HepG2 (cell line): ENCODE results near the gene CCNL1. TPM values are rescaled to one million over a fixed set of nuclear protein-coding genes. Genes with fewer than 3 reads are reported as not detected.

ENCODE experiments used
- BRD4 ChIP-seq: sonication (generic); formaldehyde crosslinking; IDR thresholded peaks from 2 replicates; pipeline ENCODE4 v1.4.0; 2020; ENCODE audit warnings: missing genetic modification reagents
- CC2D1A ChIP-seq: sonication (generic); formaldehyde crosslinking; IDR thresholded peaks from 2 replicates; pipeline ENCODE4 v1.8.1; 2023; ENCODE audit warnings: mild to moderate bottlenecking, missing genetic modification reagents
- E2F1 ChIP-seq: sonication (generic); formaldehyde crosslinking; IDR thresholded peaks from 2 replicates; pipeline ENCODE4 v1.5.0; 2020; ENCODE audit warnings: missing genetic modification reagents
- FOXO1 ChIP-seq: sonication (generic); formaldehyde crosslinking; IDR thresholded peaks from 2 replicates; pipeline ENCODE4 v1.4.0; 2020; ENCODE audit warnings: missing genetic modification reagents
- FOXP4 ChIP-seq: sonication (generic); formaldehyde crosslinking; IDR thresholded peaks from 2 replicates; pipeline ENCODE4 v1.4.0; 2020; ENCODE audit warnings: missing genetic modification reagents
- HNRNPL ChIP-seq: fragments of 200-400 bp; formaldehyde crosslinking; IDR thresholded peaks from 2 replicates; pipeline ENCODE4 v1.6.1; 2017; ENCODE audit warnings: mild to moderate bottlenecking, low read depth, low read length
- MED13 ChIP-seq: sonication (generic); formaldehyde crosslinking; IDR thresholded peaks from 2 replicates; pipeline ENCODE4 v1.5.0; 2020; ENCODE audit warnings: missing genetic modification reagents
- POLR2AphosphoS2 ChIP-seq: IDR thresholded peaks from 2 replicates; pipeline ENCODE4 v1.6.1; 2011; ENCODE audit warnings: low read depth, low read length, improper control_type of control experiment
- PREB ChIP-seq: sonication (generic); formaldehyde crosslinking; IDR thresholded peaks from 2 replicates; pipeline ENCODE4 v1.4.0; 2020; ENCODE audit warnings: missing genetic modification reagents
- SRSF1 ChIP-seq: fragments of 200-400 bp; formaldehyde crosslinking; optimal IDR thresholded peaks from 2 replicates; pipeline ENCODE3; 2017; ENCODE audit warnings: mild to moderate bottlenecking, low read depth, low read length, moderate library complexity
- ZNF12 ChIP-seq: sonication (generic); formaldehyde crosslinking; IDR thresholded peaks from 2 replicates; pipeline ENCODE4 v1.5.0; 2020; ENCODE audit warnings: missing genetic modification reagents
- ZNF264 ChIP-seq: sonication (generic); formaldehyde crosslinking; IDR thresholded peaks from 2 replicates; pipeline ENCODE4 v1.4.0; 2020; ENCODE audit warnings: missing genetic modification reagents
- ZNF275 ChIP-seq: sonication (generic); formaldehyde crosslinking; IDR thresholded peaks from 2 replicates; pipeline ENCODE4 v1.8.0; 2022; ENCODE audit warnings: missing genetic modification reagents, mild to moderate bottlenecking, inconsistent platforms, borderline replicate concordance
- ZNF33A ChIP-seq: sonication (generic); formaldehyde crosslinking; IDR thresholded peaks from 2 replicates; pipeline ENCODE4 v1.5.1; 2020; ENCODE audit warnings: missing genetic modification reagents, mild to moderate bottlenecking, moderate library complexity, borderline replicate concordance
- ZNF790 ChIP-seq: sonication (generic); formaldehyde crosslinking; IDR thresholded peaks from 2 replicates; pipeline ENCODE4 v1.8.0; 2022; ENCODE audit warnings: missing genetic modification reagents, mild to moderate bottlenecking, borderline replicate concordance
- polyA plus RNA-seq, 8 experiments: library from polyadenylated mRNA; depleted of rRNA in 3 of 8; stranded (reverse) in 7 of 8; unstranded in 1 of 8; fragments of >200 nt; fragmentation: Illumina TruSeq in 4 of 8; extraction: Trizol in 4 of 8; gene quantifications; 2 replicates each; pipeline versions ENCODE4 v1.2.1 to v1.2.3, GENCODE V29; 2011 to 2016; ENCODE audit warnings: low read depth in 4 of 8, missing spikeins in 1 of 8, mixed read lengths in 1 of 8; ENCODE audit not compliant: insufficient read depth in 1 of 8
- total RNA-seq, 5 experiments: library from RNA; depleted of rRNA; stranded (reverse); fragments of >200 nt; fragmentation: Illumina TruSeq; extraction: Trizol; gene quantifications; 2 replicates each; pipeline ENCODE4 v1.2.3, GENCODE V29; 2016; ENCODE audit warnings: low read depth in 1 of 5
- TF ChIP-seq, protein P1 (sequence below): IDR thresholded peaks from 2 replicates; pipeline ENCODE4 v1.6.1; 2018; ENCODE audit warnings: missing genetic modification reagents
- TF ChIP-seq, protein P2 (sequence below): sonication (generic); formaldehyde crosslinking; conservative IDR thresholded peaks from 2 replicates; pipeline ENCODE4 v1.4.0; 2020; ENCODE audit warnings: missing genetic modification reagents
- TF ChIP-seq, protein P3 (sequence below): sonication (generic); formaldehyde crosslinking; conservative IDR thresholded peaks from 2 replicates; pipeline ENCODE4 v1.5.0; 2020; ENCODE audit warnings: missing genetic modification reagents

Gene CCNL1
- total and polyA plus RNA-seq, 2 of the 13 experiments (the other 11 are each of a cell fraction or from before 2014, with no cell fraction given), result 151 to 303 TPM

DNA sequence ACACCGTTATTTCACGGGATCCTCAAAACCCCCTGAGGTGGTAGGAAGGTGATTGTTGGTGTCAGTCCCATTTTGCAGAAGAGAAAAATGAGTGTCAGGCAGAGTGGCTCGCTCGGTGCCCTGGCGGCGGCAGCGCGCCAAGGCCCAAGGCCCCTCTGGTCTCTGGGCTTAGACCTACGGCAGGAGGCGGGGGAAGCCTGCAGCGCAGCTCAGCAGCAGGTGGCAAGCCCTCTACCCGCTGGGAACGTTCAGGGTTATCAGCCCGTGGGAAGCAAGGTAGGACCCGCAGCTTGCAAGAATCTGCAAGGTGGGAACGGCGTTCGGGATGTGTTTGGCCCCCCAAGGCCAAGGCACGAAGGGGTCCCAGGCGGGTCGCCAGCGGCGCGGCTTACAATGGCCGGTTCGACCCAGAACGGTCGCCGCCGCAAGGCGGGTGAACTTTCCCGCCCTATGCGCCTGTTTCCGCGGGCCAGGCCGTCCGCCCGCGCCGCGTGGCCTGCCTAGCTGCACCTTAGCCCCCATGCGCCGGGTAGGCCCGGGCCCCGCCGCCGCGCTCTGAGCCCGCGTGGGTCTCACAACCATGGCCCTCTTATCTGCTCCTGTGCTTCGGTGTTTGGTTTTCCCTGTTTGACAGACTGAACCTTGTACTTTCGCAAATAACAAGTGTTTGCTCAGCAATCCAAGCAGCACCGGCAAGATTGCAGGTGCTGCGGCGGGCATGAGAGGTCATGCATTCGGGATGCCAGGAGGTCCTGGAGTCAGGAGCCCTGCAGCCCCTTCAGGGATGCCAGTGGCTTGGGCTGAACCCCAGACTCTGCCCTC, 39.7 kb downstream of the CCNL1 start (continued):
- peak; percentile 92 for TF ChIP-seq FOXP4 (CRISPR knock-in tag)
- TF ChIP-seq MED13 (CRISPR knock-in tag), result peak; percentile 81
- TF ChIP-seq, protein P1, sequence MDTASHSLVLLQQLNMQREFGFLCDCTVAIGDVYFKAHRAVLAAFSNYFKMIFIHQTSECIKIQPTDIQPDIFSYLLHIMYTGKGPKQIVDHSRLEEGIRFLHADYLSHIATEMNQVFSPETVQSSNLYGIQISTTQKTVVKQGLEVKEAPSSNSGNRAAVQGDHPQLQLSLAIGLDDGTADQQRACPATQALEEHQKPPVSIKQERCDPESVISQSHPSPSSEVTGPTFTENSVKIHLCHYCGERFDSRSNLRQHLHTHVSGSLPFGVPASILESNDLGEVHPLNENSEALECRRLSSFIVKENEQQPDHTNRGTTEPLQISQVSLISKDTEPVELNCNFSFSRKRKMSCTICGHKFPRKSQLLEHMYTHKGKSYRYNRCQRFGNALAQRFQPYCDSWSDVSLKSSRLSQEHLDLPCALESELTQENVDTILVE (CRISPR knock-in tag), result peak; percentile 82; the same call in 1 of the 2 replicates
- no peak for TF ChIP-seq POLR2AphosphoS2
- TF ChIP-seq ZNF12, result peak; percentile 91
- peak; percentile 89 for TF ChIP-seq HNRNPL
- peak; percentile 96 for TF ChIP-seq BRD4 (CRISPR knock-in tag)
- TF ChIP-seq ZNF790 (CRISPR knock-in tag), result no peak; the same call in 1 of the 2 replicates
- TF ChIP-seq, protein P2, sequence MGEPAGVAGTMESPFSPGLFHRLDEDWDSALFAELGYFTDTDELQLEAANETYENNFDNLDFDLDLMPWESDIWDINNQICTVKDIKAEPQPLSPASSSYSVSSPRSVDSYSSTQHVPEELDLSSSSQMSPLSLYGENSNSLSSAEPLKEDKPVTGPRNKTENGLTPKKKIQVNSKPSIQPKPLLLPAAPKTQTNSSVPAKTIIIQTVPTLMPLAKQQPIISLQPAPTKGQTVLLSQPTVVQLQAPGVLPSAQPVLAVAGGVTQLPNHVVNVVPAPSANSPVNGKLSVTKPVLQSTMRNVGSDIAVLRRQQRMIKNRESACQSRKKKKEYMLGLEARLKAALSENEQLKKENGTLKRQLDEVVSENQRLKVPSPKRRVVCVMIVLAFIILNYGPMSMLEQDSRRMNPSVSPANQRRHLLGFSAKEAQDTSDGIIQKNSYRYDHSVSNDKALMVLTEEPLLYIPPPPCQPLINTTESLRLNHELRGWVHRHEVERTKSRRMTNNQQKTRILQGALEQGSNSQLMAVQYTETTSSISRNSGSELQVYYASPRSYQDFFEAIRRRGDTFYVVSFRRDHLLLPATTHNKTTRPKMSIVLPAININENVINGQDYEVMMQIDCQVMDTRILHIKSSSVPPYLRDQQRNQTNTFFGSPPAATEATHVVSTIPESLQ (CRISPR knock-in tag), result 0 out of 2 replicates have a peak, but pooled peaks have one; percentile 50
- no peak for TF ChIP-seq PREB
- TF ChIP-seq E2F1, result peak; percentile 94
- peak; percentile 53; the same call in 1 of the 2 replicates for TF ChIP-seq ZNF33A
- peak; percentile 89 for TF ChIP-seq ZNF264
- TF ChIP-seq SRSF1, result peak; percentile 66
- TF ChIP-seq FOXO1 (CRISPR knock-in tag), result peak; percentile 96
- no peak for TF ChIP-seq CC2D1A
- TF ChIP-seq, protein P3, sequence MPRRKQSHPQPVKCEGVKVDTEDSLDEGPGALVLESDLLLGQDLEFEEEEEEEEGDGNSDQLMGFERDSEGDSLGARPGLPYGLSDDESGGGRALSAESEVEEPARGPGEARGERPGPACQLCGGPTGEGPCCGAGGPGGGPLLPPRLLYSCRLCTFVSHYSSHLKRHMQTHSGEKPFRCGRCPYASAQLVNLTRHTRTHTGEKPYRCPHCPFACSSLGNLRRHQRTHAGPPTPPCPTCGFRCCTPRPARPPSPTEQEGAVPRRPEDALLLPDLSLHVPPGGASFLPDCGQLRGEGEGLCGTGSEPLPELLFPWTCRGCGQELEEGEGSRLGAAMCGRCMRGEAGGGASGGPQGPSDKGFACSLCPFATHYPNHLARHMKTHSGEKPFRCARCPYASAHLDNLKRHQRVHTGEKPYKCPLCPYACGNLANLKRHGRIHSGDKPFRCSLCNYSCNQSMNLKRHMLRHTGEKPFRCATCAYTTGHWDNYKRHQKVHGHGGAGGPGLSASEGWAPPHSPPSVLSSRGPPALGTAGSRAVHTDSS (CRISPR knock-in tag), result no peak
- peak; percentile 72; the same call in 1 of the 2 replicates for TF ChIP-seq ZNF275 (CRISPR knock-in tag)
